GM21529 (cell line): ENCODE results near the gene NDUFC1.
A peak's percentile ranks its signal among the peaks of the same experiment; 100 is the strongest.
"Not testable (repeated sequence)": the region's sequence is repeated elsewhere in the genome, so short reads cannot be mapped to it uniquely, and the experiment has no call there.

Experiments used
- ATAC-seq: cut with Tn5 transposase; IDR thresholded peaks from one replicate; pipeline ENCODE4 v1.9.1; 2021; ENCODE audit not compliant: unreplicated experiment

Gene NDUFC1

GRCh38 chr4:139301821-139302611 is at the start of gene NDUFC1:
Gene NDUFC1, minus strand, starts transcription at chr4:139302477. Its CDS starts 6,679 bp downstream, at chr4:139295798.
- peak; percentile 43 for ATAC-seq

- no peak for ATAC-seq
Observed at GRCh38 chr4:139337612-139338011, 35.3 kb upstream of the NDUFC1 start.

GRCh38 chr4:139333046-139333445 is 30.8 kb upstream of the NDUFC1 start:
- no peak for ATAC-seq

- ATAC-seq: no peak
Observed at GRCh38 chr4:139331185-139331584, 28.9 kb upstream of the NDUFC1 start.

- no peak for ATAC-seq
Observed at GRCh38 chr4:139330283-139330682, 28.0 kb upstream of the NDUFC1 start.

GRCh38 chr4:139329665-139330200 is 27.5 kb upstream of the NDUFC1 start:
- no peak for ATAC-seq

GRCh38 chr4:139324620-139325019 is 22.3 kb upstream of the NDUFC1 start:
- no peak for ATAC-seq

- ATAC-seq: not testable (repeated sequence)
Observed at GRCh38 chr4:139322541-139322940, 20.3 kb upstream of the NDUFC1 start.

GRCh38 chr4:139322070-139322469 is 19.8 kb upstream of the NDUFC1 start:
- ATAC-seq: not testable (repeated sequence)

- no peak for ATAC-seq
Observed at GRCh38 chr4:139319571-139319970, 17.3 kb upstream of the NDUFC1 start.

GRCh38 chr4:139317635-139318034 is 15.4 kb upstream of the NDUFC1 start:
- ATAC-seq: no peak

GRCh38 chr4:139316733-139317132 is 14.5 kb upstream of the NDUFC1 start:
- no peak for ATAC-seq

GRCh38 chr4:139315221-139315675 is 13.0 kb upstream of the NDUFC1 start:
- ATAC-seq: peak; percentile 77

- ATAC-seq: no peak
Observed at GRCh38 chr4:139314047-139314800, 11.9 kb upstream of the NDUFC1 start.

GRCh38 chr4:139313414-139313813 is 11.1 kb upstream of the NDUFC1 start:
- not testable (repeated sequence) for ATAC-seq

GRCh38 chr4:139312552-139313332 is 10.5 kb upstream of the NDUFC1 start:
- ATAC-seq: no peak

- ATAC-seq: no peak
Observed at GRCh38 chr4:139311909-139312308, 9.6 kb upstream of the NDUFC1 start.

- ATAC-seq: no peak
Observed at GRCh38 chr4:139304920-139305319, 2.6 kb upstream of the NDUFC1 start.

GRCh38 chr4:139301113-139301820 is 1.0 kb downstream of the NDUFC1 start, which contains the start of gene NAA15:
Gene NAA15, plus strand, starts transcription at chr4:139301505. Its CDS starts 273 bp downstream, at chr4:139301778.
- peak; percentile 83 for ATAC-seq

GRCh38 chr4:139300431-139301112 is 1.7 kb downstream of the NDUFC1 start:
- ATAC-seq: peak; percentile 6
